C4-2B (cell line): ENCODE measurements around the gene MAP4K3.

Source experiments
- CTCF ChIP-seq: fragments of 450-650 bp; conservative IDR thresholded peaks from 2 replicates; pipeline ENCODE4 v1.5.1; 2017; ENCODE audit warnings: mild to moderate bottlenecking
- ZFX ChIP-seq: fragments of 450-650 bp; IDR thresholded peaks from 2 replicates; pipeline ENCODE4 v1.6.1; 2017

DNA sequence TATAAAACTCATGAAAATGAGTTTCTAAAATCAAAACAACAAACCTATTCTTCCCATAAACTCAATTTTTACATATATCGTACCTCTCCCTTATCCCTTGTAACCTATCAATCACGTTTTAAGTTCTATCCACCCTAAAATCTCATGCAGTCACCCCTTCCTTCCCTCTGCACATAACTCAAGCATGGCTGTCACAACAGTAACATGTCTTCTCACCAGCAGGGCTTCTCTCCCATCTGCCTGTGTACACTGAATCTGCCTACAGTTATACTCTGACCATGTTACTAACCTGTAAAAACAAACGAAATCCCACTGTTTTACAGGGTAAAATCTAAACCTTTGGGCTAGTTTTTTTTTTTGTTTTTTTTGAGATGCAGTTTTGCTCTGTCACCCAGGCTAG, 68.2 kb downstream of the MAP4K3 start:
- no peak for TF ChIP-seq CTCF
- TF ChIP-seq ZFX: no peak
